Aorta (tissue), 5 donors: ENCODE data around the gene AHR. TPM values are rescaled to one million over a fixed set of nuclear protein-coding genes. Genes with fewer than 3 reads are reported as not detected.

Experiments used
- ATAC-seq: fragments of 200-7000 bp; cut with Tn5 transposase; one replicate; pipeline ENCODE4 v1.9.1; 2022; ENCODE audit warnings: moderate library complexity; ENCODE audit not compliant: low FRiP score
- DNase-seq, 2 donors: peaks; one replicate each; pipeline ENCODE4 v3.0.0-alpha.2; 2020
- H3K27ac ChIP-seq, 2 donors: one replicate each; pipeline ENCODE4 v1.5.1; 2013; ENCODE audit warnings: low read length in 2 of 2, mild to moderate bottlenecking in 2 of 2, moderate library complexity in 2 of 2, control low read depth in 1 of 2, inconsistent platforms in 1 of 2, low read depth in 1 of 2
- H3K27me3 ChIP-seq, 2 donors: one replicate each; pipeline ENCODE4 v1.6.1; 2013; ENCODE audit warnings: control low read depth in 1 of 2, low read length in 1 of 2, mild to moderate bottlenecking in 1 of 2, moderate library complexity in 1 of 2; ENCODE audit not compliant: insufficient read depth in 2 of 2, control insufficient read depth in 1 of 2
- H3K36me3 ChIP-seq, 2 donors: one replicate each; pipeline ENCODE4 v1.6.1; 2013; ENCODE audit warnings: control low read depth in 1 of 2, low read length in 1 of 2, mild to moderate bottlenecking in 1 of 2; ENCODE audit not compliant: insufficient read depth in 2 of 2, control insufficient read depth in 1 of 2
- H3K4me1 ChIP-seq, 2 donors: one replicate each; pipeline ENCODE4 v1.6.1; 2013; ENCODE audit warnings: low read length in 2 of 2, control low read depth in 1 of 2, mild to moderate bottlenecking in 1 of 2, moderate library complexity in 1 of 2; ENCODE audit not compliant: insufficient read depth in 2 of 2, control insufficient read depth in 1 of 2
- H3K4me3 ChIP-seq, 2 donors: one replicate each; pipeline ENCODE4 v1.5.1; 2013; ENCODE audit warnings: low read length in 2 of 2, control low read depth in 1 of 2, mild to moderate bottlenecking in 1 of 2
- H3K9me3 ChIP-seq: one replicate; pipeline ENCODE4 v1.6.1; 2013; ENCODE audit warnings: mild to moderate bottlenecking, low read length; ENCODE audit not compliant: control insufficient read depth
- WGBS, 2 donors: extraction: QIAGEN DNeasy Blood & Tissue Kit; methylation state at CpG; one replicate each; pipeline ENCODE4 v1.1.7; 2013; 5-methylcytosine and 5-hydroxymethylcytosine counted together
- intact Hi-C, 2 donors: fragments of 100-400 bp; cut with DNase I; formaldehyde crosslinking; loops; one replicate each; pipeline versions ENCODE4 v1.14.2 to v1.15.0; 2022
- polyA plus RNA-seq, 2 donors: library from polyadenylated mRNA; stranded (reverse); fragments of 200-250 nt; gene quantifications; one replicate each; pipeline ENCODE4 v1.2.3, GENCODE V29; 2013
- total RNA-seq, 2 donors: library from RNA; stranded (reverse); fragmentation: NEBNext Ultra II Directional; extraction: Animal tissue kit (Norgen Biotek cat#: 25700); gene quantifications; one replicate each; pipeline ENCODE4 v1.2.1, GENCODE V29; 2021
- donor health status: healthy with polysubstance abuse.
- donor health status: Bipolar disorder and iron deficiency.
- donor health status: DM: no; HTN: no; CAD: no.
- donor health status: DM: no; HTN: no; CAD: no.
- donor health status: DM: yes; HTN: yes; CAD: no.

AHR gene
- total and polyA plus RNA-seq, 4 donors = 16.9 to 117 (median 51.0) TPM

DNA sequence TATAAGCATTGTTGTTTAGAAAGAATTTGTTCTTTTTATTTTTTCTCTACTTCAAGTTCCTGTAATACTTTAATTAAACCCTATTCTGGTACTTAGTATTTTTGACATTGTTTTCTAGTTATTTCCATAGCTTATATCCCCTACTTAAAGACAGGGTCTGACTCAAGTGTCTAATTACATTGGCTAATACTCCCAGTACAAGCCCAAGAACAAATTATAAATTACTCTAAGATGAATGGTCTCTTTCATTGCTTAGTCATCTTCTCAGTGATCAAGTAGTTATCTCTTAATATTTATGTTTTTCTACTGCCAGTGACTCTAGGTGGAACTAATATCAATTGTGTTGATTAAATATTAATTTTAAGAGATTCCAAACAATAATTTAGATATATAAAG, 21.6 kb downstream of the AHR start:
- H3K27me3 ChIP-seq = no peaks in the 10 kb centered on the region
- H3K4me1 ChIP-seq = peaks cover 0 to 2% of the 10 kb centered on the region in 2 donors
- intact Hi-C loops = no loop called here
- ATAC-seq (no peak), DNase-seq (no peak)
- no peak overlapping the region for H3K4me3 ChIP-seq
- no peaks in the 10 kb centered on the region for H3K9me3 ChIP-seq
- no peaks in the 10 kb centered on the region for H3K36me3 ChIP-seq
- no peak overlapping the region for H3K27ac ChIP-seq

DNA sequence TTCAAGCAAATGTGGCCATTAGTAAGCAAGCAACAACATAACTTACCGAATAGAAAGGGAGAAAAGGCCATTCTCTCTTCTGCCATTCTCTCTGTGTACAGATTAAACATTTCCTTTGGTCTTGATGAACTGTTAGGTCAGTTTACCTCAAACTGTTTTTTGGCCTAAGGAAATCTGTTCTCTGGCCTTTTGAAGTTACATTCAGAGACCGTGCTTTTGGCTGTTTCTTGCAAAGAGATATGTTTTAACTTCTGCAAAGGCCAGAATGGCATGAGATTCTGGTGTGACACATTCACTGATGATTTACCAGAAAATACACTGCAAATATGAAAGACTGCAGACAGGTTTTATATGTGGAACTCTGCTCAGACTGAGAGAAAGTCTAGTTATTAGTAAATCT, 22.2 kb downstream of the AHR start:
- Histone ChIP-seq H3K27me3 (no peaks in the 10 kb centered on the region), H3K4me3 (no peak overlapping the region), H3K27ac (no peak overlapping the region), H3K36me3 (no peaks in the 10 kb centered on the region), H3K4me1 (peaks cover 0 to 2% of the 10 kb centered on the region in 2 donors), H3K9me3 (no peaks in the 10 kb centered on the region)
- no peak for ATAC-seq
- DNase-seq = no peak
- 50 to 72% methylated on average over 2 of the region's 2 CpGs for WGBS, 2 donors
- intact Hi-C loops = no loop called here

DNA sequence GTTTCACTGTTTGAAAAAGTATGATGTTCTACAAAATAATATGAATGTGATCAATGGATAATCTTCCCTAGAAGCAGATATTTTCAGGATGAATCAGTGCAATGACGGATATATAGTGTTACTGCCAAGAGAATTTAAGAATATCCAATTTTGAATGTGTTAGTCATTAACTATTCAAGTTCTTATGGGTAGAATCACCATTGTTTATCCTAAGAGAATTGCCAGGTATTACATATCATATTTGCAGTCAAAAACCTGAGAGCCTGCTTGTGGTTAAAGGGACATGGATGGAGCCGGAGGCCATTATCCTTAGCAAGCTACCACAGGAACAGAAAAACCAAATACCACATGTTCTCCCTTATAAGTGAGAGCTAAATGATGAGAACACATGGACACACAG, 26.9 kb downstream of the AHR start:
- Histone ChIP-seq H3K4me1 (no peaks in the 10 kb centered on the region), H3K4me3 (no peak overlapping the region), H3K27ac (no peak overlapping the region), H3K36me3 (no peaks in the 10 kb centered on the region), H3K27me3 (no peaks in the 10 kb centered on the region), H3K9me3 (no peaks in the 10 kb centered on the region)
- intact Hi-C loops = no loop called here
- no peak for ATAC-seq
- DNase-seq = no peak
- WGBS, 2 donors = 85 to 90% methylated on average over 2 of the region's 2 CpGs

DNA sequence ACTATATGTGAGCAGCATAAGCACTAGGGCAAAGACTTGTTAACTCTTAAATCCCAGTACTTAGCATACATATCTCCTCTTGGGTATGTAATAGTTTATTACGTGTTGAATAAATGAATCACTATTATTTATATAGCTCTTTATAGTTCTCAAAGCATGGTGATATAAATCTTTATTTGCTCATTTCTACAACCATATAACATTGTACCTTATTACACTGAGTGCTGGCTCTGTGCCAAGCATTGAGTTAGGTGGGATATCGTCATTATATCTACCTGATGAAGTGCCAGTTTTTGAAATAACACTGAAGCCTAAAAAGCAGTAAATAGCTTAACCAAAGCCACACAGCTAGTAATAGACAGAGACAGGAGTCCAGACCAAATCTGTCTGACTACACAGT, 27.9 kb downstream of the AHR start:
- intact Hi-C loops = no loop called here
- WGBS, 2 donors = 68 to 74% methylated on average over 2 of the region's 2 CpGs
- Histone ChIP-seq H3K4me3 (no peak overlapping the region), H3K27me3 (no peaks in the 10 kb centered on the region), H3K36me3 (no peaks in the 10 kb centered on the region), H3K4me1 (no peaks in the 10 kb centered on the region), H3K27ac (no peak overlapping the region), H3K9me3 (no peaks in the 10 kb centered on the region)
- no peak for ATAC-seq
- DNase-seq = no peak

DNA sequence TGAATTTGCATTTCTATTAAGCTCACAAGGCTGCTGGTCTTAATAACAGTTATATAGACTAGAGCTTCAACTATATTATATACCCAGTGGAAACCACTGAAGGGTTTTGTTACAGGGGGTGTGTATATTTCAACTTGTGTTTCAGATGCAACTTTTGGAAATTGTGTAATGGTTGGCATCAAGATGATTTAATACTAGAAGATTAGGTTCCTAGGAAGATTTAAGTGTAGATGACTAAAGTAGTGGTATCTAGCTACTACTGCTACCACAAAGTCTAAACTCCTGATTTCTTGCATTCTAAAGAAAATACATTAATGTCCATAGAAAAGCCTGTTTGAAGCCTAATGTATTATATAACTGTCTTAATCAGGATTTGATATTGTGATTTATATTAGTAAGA, 30.2 kb downstream of the AHR start:
- no peak for ATAC-seq
- Histone ChIP-seq H3K27me3 (no peaks in the 10 kb centered on the region), H3K4me1 (no peaks in the 10 kb centered on the region), H3K27ac (no peak overlapping the region), H3K9me3 (no peaks in the 10 kb centered on the region), H3K36me3 (no peaks in the 10 kb centered on the region), H3K4me3 (no peak overlapping the region)
- intact Hi-C loops = no loop called here
- DNase-seq = no peak

DNA sequence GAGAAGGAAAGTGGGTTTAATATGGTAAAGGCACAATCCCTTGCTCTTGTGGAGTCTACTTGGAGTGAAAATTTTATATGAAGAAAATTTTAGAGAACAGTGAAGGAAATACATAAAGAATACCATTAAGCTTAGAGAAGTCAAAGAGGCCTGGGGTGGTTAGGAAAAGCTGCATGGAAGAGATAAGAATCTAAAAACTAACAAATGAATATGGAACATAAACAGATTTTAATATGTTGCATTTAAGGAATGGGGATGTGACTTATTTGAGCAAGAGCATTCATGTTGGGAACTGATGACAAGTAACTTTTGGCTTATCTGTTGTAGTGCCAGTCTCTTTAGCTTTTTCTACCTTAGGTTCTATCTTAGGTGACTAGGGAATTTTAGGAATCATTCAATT, 31.0 kb downstream of the AHR start:
- intact Hi-C loops = no loop called here
- Histone ChIP-seq H3K9me3 (no peaks in the 10 kb centered on the region), H3K27me3 (no peaks in the 10 kb centered on the region), H3K4me1 (no peaks in the 10 kb centered on the region), H3K4me3 (no peak overlapping the region), H3K36me3 (no peaks in the 10 kb centered on the region), H3K27ac (no peak overlapping the region)
- DNase-seq (no peak), ATAC-seq (no peak)

DNA sequence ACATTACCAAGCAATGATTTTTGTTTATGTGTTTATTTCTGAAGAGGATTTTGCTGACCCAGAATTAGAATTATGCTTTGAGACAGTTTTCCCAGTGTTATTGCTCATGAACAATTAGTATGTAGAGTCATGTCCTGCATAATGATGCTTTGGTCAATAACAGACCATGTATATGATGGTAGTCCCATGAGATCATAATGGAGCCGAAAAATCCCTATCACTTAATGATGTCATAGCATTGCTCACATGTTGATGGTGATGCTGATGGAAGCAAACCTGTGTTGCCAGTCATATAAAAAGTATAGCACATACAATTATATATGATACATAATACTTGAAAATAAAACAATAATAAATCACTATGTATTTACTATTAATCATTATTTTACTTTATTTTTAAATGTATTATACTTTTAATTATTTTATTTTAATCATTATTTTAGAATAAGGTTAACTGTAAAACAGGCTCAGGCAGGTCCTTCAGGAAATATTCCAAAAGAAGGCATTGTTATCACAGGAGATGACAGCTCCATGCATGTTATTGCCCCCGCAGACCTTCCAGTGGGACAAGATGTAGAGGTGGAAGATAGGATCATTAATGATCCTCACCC, 33.5 kb downstream of the AHR start:
- ATAC-seq = no peak
- intact Hi-C loops = no loop called here
- no peak for DNase-seq
- no peaks in the 10 kb centered on the region for H3K4me1 ChIP-seq
- no peaks in the 10 kb centered on the region for H3K27me3 ChIP-seq
- no peak overlapping the region for H3K4me3 ChIP-seq
- H3K9me3 ChIP-seq = no peaks in the 10 kb centered on the region
- H3K27ac ChIP-seq = no peak overlapping the region
- no peaks in the 10 kb centered on the region for H3K36me3 ChIP-seq
- WGBS, 2 donors = 90 to 92% methylated on average over 2 of the region's 2 CpGs

DNA sequence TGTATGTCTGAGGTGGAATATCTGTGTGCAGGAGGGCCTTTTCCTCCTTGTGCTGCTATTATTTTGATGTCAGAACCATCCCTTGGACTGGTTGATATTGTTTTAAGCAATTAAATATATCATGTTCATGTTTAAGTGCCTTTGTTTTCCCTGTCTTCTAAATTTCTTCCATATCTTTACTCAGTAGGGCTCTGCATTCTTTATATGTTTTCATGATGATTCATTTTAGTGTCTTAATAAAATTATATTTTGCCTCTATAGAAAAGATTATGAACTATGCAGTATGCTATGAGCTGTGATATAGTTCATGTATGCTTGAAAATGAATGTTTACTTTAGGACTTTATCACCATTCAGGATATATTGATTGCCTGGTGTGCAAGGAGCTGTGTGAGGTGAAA, 34.8 kb downstream of the AHR start:
- Histone ChIP-seq H3K4me3 (no peak overlapping the region), H3K27me3 (no peaks in the 10 kb centered on the region), H3K9me3 (peaks cover under 1% of the 10 kb centered on the region), H3K4me1 (no peaks in the 10 kb centered on the region), H3K36me3 (peaks cover 0 to under 1% of the 10 kb centered on the region in 2 donors), H3K27ac (no peak overlapping the region)
- no peak for DNase-seq
- intact Hi-C loops = no loop called here
- ATAC-seq = no peak

DNA sequence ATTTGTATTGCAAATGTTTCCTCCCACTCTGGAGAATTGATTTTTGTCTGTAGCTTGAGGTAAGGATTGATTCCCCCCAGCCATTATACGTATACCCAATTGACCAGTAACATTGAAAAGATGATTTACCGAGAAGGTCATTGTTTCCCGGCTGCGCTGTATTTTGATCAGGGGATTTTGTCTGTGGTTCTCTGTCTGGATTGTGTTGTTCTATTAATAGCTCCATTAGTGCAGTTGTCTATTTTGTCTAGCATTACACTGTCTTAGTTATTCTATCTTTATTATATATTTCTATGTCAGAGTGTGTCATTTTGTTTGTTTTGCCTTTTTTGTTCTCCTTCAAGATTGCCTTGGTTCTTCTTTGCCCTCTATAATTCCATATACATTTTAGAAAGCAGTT, 37.7 kb downstream of the AHR start:
- H3K4me1 ChIP-seq = peaks cover 0 to 3% of the 10 kb centered on the region in 2 donors
- DNase-seq = no peak
- intact Hi-C loops = no loop called here
- no peaks in the 10 kb centered on the region for H3K27me3 ChIP-seq
- ATAC-seq = no peak
- H3K9me3 ChIP-seq = peaks cover 2% of the 10 kb centered on the region
- WGBS, 2 donors = 84 to 88% methylated on average over 4 of the region's 4 CpGs
- no peak overlapping the region for H3K27ac ChIP-seq
- no peak overlapping the region for H3K4me3 ChIP-seq
- H3K36me3 ChIP-seq = peaks cover 2 to 6% of the 10 kb centered on the region in 2 donors
